Stimulated activated CD4-positive, alpha-beta T cell treated with anti-CD3 and anti-CD28 coated beads, TNF-alpha, amount 100 ng/mL, for 48 hours (primary cell): ENCODE data around the gene NSUN6.
"Not testable (repeated sequence)": the region's sequence is repeated elsewhere in the genome, so short reads cannot be mapped to it uniquely, and the experiment has no call there.

Experiments used
- DNase-seq, 3 donors: peaks; one replicate each; pipeline ENCODE4 v3.0.0-alpha.2; 2020; ENCODE audit warnings: low read depth in 3 of 3

Gene NSUN6

DNA sequence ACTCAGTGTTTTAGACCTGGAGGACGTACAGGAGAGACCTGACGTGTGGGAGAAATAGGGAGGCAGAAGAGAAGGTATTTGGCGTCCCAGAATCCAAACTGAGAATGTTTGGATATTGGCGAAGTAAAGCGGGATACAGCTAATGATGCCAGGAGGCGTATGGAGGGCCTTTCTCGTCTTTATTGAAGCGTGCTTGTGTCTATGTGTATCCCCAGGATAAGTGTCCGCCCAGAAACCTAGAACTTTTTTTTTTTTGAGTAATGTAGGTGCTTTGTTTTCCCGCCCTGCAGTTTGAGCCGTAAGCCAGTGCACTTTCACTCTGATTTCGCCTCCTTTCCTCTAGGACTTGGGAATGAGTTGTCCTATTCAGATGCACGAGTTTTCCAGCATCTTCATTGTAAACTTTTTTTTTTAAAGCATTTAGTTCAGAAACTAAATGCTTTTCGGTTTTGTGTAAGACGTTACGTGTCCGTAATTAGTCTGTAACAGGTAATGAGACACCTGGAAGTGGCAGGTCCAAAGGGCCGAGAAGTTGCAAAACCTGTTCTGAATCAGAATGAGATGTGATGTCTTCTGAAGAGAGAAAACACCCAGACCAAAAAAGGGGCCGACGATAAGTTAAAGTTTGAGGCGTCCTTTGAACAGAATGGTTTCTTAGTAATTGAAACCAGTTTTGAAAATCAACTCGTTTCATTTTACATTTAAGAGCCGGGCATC lies 8.6 kb upstream of the NSUN6 start:
- DNase-seq, result no peak

DNA sequence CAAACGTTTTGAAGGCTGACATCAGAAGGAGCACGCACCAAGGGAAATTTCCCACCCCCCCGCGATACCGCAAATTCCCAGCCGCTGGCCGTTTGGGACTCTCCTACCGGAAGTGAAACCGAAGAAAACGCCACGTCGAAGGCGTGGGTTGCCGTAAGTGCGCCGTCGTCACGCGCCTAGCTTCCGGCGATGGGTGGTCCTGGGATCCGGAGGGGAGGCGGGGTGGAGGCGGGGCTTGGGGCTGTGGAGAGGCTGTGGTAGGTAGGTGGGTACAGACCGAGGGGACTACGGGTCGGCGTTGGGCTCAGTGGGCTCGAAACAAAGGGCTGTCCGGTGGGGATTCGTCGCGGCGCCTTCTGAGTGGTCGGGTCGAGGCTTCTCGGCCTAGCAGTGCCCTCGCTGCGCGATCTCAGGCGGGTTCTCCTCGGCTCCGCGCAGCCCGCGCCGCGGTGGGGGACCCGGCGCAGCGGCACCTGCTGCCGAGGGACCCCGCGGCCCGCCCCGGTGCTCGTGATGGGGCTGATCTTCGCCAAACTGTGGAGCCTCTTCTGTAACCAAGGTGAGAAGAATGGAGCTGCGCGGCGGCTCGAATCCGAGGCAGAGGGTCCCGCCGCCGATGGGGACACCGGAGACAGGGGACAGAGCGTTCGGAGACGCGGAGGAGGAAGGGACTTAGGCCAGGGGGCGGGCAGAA lies 7.9 kb upstream of the NSUN6 start, which contains the start of gene ARL5B:
Gene ARL5B (plus strand): TSS at position 307 of the 694 bp plus-strand sequence. CDS start 207 bp downstream, at position 514.
- peak; percentile 87 to 96 (median 94) for DNase-seq

DNA sequence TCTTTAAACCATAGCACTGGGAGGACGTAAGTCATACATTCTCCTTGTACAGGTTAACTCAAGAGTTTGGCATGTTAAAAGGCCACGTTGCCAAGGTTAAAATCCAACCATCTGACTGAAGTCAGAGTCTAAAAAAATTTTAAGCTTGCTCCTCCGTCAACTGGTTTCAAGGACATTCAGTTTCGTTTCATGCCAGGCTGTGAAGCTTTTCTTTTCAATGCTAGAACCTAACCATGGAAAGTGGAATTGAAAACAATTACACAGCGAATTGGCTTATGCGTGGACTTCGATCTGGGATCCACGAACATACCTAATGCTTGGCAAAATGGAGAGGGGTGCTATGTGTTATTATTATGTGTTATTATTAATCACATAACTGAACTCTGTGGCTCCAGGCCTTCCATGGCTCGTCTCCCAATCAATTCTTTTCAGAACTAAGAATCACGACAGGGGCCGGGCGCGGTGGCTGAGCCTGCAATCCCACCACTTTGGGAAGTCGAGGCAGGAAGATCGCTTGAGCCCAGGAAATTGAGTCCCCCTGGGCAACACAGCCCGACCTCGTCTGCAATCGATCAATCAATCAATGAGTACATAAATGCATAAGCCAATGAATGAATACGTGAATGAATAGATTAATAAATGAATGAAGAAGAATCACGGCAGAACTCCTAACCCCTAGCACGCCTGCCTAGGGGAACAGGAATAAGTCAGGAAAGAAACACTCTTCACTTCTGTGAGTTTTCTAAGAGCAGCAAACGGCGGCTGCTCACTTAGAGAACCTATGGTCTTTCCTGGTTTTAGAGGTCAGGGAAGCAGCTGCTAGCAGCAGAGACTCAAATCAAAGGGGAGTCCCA lies 7.1 kb upstream of the NSUN6 start:
- no peak for DNase-seq

DNA sequence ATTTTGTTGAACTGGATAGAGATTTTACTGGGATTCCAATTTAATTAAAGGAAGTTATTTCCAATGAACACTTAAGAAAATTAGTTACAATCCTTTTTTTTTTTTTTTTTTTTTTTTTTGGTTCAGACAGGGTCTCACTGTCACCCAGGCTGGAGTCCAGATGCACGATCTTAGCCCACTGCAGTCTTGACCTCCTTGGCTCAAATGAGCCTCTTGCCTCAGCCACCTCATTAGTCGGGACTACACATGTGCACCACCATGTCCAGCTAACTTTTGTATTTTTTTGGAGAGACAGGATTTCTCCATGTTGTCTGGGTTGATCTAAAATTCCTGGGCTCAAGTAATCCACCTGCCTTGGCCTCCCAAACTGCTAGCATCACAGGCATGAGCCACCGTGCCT lies 5.3 kb upstream of the NSUN6 start:
- no peak for DNase-seq

DNA sequence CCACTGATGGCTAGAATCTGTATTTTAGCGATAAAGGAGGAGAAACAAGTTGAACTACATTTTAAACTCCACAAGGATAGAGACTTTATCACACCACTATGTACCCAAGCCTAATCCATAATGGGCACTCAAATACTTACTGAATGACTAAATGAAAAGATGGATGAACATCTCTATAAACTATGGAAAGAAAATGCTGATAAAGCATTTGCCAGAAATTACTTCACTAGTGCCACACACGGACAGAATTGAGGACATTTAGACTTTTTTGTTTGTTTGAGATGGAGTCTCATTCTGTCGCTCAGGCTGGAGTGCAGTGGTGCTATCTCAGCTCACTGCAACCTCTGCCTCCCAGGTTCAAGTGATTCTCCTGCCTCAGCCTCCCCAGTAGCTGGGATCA lies 1.7 kb upstream of the NSUN6 start:
- DNase-seq, result no peak

DNA sequence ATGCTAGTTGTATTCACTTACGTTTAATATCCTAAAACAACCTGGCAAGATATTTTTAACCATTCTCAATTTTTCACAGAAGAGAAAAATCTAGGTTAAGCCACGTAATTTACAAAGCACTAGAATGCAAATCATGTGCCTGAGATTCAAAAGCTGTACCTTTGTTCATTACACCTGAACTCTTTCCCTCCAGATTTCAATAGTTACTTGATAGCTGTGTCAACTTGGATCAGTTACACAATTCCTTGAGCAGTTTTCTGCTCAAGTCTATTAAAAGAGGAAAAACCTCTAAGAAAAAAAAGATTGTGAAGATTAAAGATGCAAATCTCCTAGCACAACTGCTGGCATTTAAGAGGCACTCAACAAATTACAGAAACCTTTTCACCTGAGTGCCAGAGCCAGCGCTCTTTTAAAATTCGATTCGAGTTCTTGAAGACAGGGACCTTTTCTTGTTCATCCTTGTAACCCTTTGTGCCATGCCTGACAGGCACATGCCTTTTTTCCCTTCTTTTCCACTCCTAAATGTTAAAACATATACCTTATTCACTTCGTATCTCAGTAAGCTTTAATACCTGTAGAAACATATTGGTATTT lies 886 bp downstream of the NSUN6 start:
- no peak for DNase-seq

DNA sequence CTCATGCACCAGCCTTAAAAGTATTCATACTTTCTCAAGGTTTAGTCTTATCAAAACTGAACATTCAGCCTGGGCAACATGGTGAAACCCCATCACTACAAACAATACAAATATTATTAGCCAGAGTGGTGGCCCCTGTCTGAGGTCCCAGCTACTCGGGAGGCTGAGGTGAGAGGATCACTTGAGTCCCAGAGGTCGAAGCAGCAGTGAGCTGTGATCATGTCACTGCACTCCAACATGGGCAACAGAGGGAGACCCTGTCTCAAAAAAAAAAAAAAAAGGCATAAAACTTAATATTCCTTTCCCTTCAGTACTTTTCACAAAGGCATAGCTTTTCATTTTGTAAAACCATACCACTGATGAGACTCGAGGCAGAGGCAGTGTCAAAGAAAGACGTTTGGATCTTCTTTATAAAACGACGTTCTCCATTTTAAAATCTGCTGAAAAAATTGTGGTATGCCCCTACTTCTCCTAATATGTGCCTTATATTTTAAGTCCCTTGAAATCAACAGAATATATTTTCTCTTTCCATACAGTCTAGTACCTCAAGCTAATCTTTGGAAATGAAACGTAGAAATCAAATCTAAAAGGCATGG lies 1.9 kb downstream of the NSUN6 start:
- DNase-seq, result no peak

DNA sequence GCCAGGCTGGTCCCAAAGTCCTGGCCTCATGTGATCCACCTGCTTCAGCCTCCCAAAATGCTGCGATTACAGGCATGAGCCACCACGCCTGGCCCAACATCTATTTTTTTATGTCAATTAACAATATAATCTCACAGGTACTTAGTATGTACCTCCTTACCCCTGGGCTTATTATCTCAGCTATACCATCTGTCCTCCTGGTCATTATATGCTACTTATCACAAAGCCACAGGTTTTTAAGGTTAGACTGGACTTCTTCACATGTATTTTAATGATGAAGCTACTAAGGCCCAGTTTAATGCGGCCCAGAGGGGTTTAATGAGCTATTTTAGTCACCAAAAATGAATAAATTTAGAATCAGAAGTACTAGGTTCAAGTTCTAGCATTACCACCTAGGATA lies 3.4 kb downstream of the NSUN6 start:
- DNase-seq, result no peak

DNA sequence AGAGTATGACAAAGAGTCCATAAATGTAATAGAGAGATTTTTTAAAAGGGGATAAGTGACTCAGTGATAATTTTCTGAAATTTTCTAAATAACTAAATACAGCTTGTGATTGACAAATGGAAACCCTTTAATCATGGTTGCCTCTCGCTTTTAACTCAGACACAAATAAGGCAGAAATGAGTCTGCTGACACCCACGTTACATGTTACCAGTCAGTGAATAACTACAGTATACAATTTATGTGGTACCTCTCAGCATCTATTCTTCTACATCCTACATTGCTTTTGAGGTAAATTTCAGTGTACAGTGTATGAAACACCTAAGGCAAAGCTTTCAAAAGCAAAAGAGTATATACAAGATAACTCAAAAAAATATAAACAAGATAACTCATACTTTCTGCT lies 4.2 kb downstream of the NSUN6 start:
- DNase-seq, result no peak

DNA sequence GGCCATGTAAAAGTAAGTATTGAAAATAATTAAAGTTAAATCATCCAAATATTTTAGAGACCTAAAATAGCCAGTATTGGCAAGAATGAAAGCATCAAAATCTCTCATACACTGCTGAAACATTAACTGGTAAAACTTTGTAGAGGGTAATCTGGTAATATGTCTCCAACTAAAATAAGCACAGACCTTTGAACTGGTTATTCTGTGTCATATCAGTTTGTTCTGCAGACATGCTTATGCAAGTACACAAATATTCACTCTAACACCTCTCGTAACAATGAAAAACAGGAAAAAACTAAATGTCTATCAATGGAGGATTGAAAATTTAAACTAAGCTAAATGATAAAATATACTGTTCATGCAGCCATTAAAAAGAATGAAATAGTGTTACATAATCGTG lies 11.7 kb downstream of the NSUN6 start:
- DNase-seq, result not testable (repeated sequence)

DNA sequence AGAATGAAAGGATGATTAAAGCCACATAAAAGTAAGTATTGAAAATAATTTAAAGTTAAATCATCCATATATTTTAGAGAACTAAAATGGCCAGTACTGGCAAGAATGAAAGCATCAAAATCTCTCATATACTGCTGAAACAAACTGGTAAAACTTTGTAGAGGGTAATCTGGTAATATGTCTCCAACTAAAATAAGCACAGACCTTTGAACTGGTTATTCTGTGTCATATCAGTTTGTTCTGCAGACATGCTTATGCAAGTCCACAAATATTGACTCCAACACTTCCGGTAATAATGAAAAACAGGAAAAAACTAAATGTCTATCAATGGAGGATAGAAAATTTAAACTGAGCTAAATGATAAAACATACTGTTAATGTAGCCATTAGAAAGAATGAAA lies 14.0 kb downstream of the NSUN6 start:
- not testable (repeated sequence) for DNase-seq

DNA sequence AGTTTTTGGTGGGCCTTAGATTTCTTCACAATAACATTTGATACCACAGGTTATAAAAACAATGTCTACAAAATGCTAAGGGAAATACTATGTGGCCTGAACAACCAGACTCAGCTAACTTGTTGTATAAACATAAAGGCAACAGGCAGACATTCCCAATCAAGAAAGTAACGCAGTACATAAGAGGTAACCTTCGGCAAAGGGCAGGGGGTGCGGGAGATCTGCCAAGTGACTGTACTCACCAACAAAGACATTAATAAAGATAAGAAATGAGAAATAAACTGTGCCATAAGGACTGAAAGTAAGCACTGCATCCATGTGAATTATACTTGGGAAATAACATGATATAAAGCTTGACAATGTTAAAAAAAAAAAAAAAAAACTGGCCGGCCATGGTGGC lies 15.4 kb downstream of the NSUN6 start:
- no peak for DNase-seq

DNA sequence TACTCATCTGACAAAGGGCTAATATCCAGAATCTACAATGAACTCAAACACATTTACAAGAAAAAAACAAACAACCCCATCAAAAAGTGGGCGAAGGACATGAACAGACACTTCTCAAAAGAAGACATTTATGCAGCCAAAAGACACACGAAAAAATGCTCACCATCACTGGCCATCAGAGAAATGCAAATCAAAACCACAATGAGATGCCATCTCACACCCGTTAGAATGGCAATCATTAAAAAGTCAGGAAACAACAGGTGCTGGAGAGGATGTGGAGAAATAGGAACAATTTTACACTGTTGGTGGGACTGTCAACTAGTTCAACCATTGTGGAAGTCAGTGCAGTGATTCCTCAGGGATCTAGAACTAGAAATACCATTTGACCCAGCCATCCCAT lies 18.9 kb downstream of the NSUN6 start:
- not testable (repeated sequence) for DNase-seq

DNA sequence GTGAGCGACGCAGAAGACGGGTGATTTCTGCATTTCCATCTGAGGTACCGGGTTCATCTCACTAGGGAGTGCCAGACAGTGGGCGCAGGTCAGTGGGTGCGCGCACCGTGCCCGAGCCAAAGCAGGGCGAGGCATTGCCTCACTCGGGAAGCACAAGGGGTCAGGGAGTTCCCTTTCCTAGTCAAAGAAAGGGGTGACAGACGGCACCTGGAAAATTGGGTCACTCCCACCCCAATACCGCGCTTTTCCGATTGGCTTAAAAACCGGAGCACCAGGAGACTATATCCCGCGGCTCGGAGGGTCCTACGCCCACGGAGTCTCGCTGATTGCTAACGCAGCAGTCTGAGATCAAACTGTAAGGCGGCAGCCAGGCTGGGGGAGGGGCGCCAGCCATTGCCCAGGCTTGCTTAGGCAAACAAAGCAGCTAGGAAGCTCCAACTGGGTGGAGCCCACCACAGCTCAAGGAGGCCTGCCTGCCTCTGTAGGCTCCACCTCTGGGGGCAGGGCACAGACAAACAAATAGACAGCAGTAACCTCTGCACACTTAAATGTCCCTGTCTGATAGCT lies 23.9 kb downstream of the NSUN6 start:
- DNase-seq, result peak; percentile 15 to 44 (median 32)

DNA sequence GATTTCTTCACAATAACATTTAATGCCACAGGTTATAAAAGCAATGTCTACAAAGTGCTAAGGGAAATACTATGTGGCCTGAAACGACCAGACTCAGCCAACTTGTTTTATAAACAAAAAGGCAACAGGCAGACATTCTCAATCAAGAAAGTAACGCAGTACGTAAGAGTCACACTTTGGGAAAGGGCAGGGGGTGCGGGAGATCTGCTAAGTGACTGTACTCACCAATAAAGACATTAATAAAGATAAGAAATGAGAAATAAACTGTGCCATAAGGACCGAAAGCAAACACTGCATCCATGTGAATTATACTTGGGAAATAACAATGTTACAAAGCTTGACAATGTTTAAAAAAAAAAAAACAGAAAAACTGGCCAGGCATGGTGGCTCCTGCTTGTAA lies 25.5 kb downstream of the NSUN6 start:
- DNase-seq, result no peak

DNA sequence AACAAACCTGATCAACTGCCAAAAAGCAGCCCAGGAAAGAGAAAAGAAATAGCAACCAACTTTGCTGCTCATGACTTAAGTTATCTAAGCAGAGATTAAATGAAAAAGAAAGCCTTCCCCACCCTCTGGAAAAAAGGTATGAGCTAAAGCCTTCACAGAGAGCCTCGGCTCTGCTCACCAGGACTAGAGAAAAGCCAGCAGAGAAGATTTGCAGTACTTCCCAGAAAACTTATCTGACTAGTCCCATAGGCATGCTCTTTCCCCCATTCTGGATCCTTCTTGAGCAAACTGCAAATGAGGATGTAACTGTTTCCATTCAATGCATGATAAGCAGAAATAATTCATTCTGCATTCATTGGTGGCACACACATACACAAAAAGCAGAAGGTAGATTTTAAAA lies 27.7 kb downstream of the NSUN6 start:
- DNase-seq, result not testable (repeated sequence)

DNA sequence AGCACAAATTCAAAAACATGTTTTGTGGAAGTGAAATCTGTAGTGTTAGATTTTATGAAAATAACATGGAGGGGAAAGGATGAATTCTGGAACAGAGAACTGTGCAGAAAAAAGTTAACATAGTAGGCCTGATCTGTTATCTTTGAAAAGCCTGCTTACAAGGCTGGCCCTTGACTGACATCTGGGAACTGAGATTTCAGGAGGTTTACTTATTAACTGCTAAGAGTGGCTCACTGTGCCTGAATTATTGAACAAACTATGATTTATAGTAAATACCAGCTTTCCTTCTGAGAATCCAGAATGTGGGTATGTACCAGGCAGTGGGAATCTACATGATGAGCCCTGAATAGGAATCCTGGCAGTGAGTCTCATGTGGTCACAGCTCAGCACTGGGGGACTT lies 30.5 kb downstream of the NSUN6 start:
- no peak for DNase-seq

DNA sequence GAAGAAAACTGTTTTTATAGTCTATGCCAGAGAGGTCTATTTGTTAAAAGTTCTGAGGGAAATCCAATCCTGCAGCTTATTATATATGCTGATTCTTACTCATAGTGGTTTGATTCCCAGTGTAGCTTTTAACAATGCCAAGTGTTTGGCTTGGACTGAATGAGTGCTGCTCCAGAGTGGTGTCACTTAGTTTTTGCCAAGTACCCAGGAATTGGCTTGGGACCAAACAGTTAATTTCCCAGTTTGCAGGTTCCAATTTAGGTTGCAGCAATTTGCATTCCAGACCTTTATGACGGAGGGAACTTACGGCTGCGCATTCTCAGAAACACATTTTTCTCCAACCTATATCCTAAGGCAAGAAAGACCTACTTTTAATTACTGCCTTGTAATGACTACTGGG lies 32.4 kb downstream of the NSUN6 start:
- no peak for DNase-seq

DNA sequence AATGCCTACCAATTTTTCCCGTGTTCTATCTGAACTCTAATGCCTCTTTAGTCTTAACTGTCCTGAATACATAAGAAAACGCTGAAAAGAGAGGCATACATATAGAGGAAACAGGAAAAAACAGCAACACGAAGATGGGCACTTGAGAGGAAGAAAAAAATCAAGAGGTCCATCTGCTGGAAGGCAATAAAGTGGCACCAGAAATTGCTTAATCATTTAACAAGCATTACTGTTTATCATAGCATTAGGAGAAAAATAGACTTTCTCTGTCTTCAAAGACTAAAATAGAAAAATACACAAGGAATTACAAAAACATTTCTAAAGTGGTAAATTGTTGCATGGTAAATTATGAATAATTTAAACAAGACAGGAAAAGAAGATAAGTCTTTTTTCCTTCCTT lies 35.0 kb downstream of the NSUN6 start:
- DNase-seq, result no peak

DNA sequence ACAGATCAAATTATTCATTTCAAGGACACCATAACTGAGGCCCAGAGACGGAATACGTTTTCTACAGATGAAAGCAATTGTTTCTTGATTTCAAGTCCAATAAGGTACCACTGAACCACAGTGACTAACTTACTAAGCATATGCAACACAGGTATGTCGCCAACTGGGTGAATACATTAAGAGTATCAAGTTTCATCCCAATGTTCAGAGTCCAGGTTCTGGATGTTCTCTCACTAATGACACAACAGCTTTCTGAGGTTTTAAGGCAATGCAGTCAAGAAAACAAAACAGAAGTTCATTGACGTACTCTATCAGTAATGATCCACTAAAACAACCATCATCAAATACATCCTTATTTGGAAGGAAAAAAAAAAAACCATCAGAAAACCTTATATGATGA lies 35.8 kb downstream of the NSUN6 start:
- DNase-seq, result no peak

DNA sequence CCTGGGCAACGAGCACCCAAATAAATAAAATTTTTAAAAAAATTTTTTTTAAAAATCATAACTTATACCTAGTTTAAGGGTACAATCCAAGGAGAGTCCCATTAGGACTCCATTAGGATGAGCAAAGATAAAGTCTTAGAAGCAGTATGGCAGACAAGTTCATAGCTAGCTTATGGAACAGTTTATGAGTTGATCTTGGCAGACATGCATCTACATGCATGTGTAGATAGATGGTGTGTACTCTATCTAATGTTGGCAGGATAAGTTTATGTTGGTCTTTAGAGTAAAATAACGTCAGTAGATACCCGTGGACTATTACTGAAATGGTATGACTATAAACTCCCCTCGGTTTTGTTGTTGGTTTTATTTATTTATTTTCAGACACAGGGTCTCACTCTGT lies 40.2 kb downstream of the NSUN6 start:
- no peak for DNase-seq
